SHP77 treated with DMSO at 0.1 percent for 48 hours (cell line): ENCODE data around the gene MFSD2A.
"Not testable (repeated sequence)": the region's sequence is repeated elsewhere in the genome, so short reads cannot be mapped to it uniquely, and the experiment has no call there.

Source experiments
- DNase-seq: peaks from one replicate; lab custom pipeline; 2025; lab: John Stamatoyannopoulos, UW

Gene MFSD2A

GRCh38 chr1:39940980-39941871 is 13.7 kb upstream of the MFSD2A start:
- DNase-seq = no peak

GRCh38 chr1:39943471-39944290 is 11.3 kb upstream of the MFSD2A start:
- no peak for DNase-seq

DNA sequence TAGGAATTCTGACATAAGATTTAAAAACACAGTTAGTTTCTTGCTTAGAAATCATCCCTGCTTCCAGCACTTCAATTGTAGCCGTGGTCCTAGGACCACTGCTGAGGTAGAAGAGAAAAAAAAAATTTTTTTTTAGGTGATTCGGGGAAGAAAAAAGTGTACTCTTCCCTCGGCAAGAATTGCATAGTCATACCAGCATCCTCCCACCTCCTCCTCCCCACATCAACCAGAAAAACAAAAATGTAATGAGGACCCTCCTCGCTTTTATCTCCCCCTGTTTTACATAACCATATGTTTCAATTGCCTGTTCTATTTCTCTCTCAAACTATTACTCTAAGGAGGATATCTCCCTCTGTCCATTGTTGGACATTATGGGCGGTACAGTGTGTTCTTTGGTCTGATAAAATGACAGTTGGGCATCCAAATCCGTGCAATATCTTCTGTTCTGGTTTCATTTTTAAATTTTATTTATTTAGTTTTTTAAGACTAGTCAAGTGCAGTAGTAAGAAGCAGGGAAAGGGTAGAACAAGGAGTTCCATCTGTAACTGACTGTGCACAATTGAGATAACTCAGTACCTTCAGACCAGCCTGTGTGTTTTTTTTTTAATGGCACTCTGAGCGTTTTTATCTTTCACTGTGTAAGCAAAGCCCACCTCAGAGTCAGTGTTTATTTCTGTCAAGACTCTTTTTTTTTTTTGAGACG is 10.4 kb upstream of the MFSD2A start:
- DNase-seq = no peak

DNA sequence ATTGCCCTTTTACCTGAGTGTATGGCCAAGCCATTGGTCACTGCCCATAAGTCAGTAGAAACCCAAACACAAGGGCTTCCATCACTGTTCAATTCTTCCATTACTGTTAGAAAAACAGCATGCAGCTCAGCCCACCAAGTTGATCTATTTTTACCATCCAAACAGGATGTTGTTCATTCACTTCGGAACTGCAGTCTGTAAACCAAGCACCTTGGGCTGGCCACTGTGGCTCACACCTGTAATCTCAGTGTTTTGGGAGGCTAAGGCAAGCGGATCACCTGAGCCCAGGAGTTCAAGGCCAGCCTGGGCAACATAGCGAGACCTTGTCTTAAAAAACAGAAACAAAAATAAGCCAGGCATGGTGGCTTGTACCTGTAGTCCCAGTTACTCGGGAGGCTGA is 8.7 kb upstream of the MFSD2A start:
- no peak for DNase-seq

GRCh38 chr1:39947260-39947659 is 7.7 kb upstream of the MFSD2A start:
- DNase-seq = no peak

DNA sequence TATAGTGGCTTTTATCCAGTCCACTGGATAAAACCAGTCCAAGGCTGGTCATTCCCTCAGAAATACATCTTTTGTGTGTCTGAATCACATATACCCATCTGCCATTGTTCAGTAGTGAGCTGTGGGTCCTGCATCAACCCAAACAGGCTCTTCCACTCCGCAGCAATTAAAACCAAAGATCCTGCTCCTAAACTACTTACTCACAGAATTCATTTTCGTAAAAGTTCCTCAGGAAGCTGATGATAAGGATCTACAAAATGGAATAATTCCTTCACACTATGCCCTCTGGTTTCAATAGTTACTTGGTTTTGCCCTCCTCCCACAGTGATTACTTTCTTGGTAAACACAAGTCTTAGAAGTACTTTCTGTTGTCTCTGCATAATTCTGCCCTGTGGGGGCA is 5.1 kb upstream of the MFSD2A start:
- no peak for DNase-seq

- no peak for DNase-seq
These were observed 3.0 kb upstream of the MFSD2A start for GRCh38 chr1:39951926-39952325.

- no peak for DNase-seq
These were observed 2.4 kb upstream of the MFSD2A start for GRCh38 chr1:39952359-39953110.

- no peak for DNase-seq
These were observed 548 bp upstream of the MFSD2A start for GRCh38 chr1:39954324-39954869.

- DNase-seq = peak; percentile 75
These were observed 898 bp downstream of the MFSD2A start for GRCh38 chr1:39955547-39956539.

DNA sequence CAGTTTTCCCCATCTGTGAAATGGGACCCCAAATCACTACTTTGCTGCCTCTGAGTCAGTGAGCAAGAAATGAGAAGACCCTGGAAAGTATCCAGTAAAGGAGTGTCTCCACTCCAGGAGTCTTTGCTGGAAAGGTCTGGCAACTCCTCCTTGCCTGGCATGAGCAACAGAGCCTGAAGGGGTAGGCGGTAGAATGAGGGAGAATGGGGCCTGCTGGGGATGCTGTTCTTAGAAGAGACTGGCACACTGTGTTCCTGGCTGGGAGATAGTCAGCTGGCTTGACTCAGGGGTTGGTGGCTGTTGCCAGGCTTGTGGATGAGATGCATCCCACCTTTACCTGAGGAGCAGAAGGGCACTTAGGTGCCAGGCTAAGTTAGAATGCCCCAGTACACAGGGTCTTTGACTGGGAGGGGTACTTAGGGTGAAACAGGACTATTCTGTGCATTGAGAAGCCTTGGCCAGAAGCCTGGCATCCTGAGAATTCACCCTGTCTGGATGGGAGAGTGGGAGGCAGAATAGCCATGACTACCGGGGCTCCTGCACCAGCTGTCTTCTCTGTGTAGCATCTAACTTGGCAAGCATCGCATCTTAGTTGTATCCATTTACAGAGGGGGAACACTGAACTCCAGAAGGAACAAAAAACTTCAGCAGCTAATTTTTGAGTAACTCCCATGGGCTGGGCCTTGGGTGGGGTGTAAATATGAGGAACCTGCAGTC is 2.5 kb downstream of the MFSD2A start:
- no peak for DNase-seq

GRCh38 chr1:39958403-39959200 is 3.7 kb downstream of the MFSD2A start:
- DNase-seq = no peak

DNA sequence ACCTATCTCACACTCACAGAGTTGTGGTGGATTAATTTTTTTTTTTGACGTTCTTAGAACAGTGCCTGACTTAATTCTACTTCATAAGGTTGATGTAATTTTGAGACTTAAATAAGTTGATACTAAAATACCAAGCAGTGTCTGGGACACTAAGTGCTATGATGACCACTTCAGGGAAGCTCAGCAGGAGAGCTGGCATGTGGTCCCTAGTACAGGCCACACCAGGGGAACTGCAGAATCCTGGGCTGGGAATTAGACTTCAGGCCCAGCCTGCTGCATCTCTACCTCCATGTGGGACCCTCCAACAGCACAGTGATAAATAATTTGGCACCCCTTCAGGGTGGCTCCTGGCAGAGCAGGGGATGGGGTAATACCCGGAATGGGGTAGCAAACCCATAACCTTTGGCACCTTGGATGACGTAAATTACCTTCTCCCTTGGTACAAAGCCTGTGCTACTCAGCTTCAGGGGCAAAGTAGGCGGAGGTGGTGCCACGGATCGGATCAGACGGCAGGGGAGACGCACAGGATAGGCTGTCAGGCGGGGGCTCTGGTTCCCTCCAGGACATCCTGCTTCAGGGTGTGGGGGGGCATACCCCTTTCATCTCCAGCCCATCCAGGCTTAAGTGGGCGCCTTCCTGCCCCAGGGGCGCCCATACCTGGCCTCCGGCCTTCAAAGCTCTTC is 4.8 kb downstream of the MFSD2A start:
- DNase-seq = no peak

- DNase-seq = peak; percentile 85
These were observed 5.5 kb downstream of the MFSD2A start for GRCh38 chr1:39960431-39960958.

GRCh38 chr1:39962450-39962825 is 7.5 kb downstream of the MFSD2A start:
- no peak for DNase-seq

DNA sequence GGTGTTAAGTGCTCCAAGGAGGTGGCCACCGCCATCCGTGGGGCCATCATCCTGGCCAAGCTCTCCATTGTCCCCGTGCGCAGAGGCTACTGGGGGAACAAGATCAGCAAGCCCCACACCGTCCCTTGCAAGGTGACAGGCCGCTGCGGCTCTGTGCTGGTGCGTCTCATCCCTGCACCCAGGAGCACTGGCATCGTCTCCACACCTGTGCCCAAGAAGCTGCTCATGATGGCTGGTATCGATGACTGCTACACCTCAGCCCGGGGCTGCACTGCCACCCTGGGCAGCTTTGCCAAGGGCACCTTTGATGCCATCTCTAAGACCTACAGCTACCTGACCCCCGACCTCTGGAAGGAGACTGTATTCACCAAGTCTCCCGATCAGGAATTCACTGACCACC is 8.0 kb downstream of the MFSD2A start:
- DNase-seq = not testable (repeated sequence)

GRCh38 chr1:39964552-39964951 is 9.6 kb downstream of the MFSD2A start:
- no peak for DNase-seq

DNA sequence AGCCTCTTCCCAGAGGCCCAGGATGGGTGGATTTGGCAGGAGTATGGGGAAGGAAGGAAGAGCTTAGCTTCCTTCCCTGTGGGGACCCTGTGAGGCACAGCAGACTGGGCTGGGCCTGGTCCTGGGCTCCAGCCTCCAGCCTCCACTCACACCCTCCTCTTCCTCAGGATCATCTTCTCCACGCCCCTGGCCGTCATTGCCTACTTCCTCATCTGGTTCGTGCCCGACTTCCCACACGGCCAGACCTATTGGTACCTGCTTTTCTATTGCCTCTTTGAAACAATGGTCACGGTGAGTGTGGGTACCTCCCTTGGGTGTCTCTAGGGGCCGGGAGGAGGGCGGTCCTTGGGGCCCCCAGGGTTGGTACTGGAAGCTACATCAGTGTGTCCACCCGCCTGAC is 10.1 kb downstream of the MFSD2A start:
- no peak for DNase-seq
